GM23338 (cell line): Measurements from ENCODE around the gene LGALS1. TPM values are rescaled to one million over a fixed set of nuclear protein-coding genes. Genes with fewer than 3 reads are reported as not detected.
A peak's percentile ranks its signal among the peaks of the same experiment; 100 is the strongest.

ENCODE experiments used
- ATAC-seq: fragments of 200-7000 bp; cut with Tn5 transposase; 3 replicates; pipeline ENCODE4 v1.9.1; 2020
- DNase-seq: peaks from one replicate; pipeline ENCODE4 v3.0.0-alpha.2; 2015; ENCODE audit warnings: low spot score
- H2AFZ ChIP-seq: fragments of 200-600 bp; sonication (generic); 2 replicates; pipeline ENCODE4 v1.8.0; 2016; ENCODE audit warnings: antibody characterized with exemption, mild to moderate bottlenecking, moderate library complexity
- H3F3A ChIP-seq: fragments of 200-600 bp; sonication (generic); replicated peaks from 2 replicates; pipeline ENCODE4 v1.8.0; 2017; ENCODE audit warnings: antibody characterized with exemption, mixed run types, low read depth
- H3K27ac ChIP-seq: fragments of 200-600 bp; sonication (generic); 2 replicates; pipeline ENCODE4 v1.6.1; 2016; ENCODE audit warnings: low read depth
- H3K27me3 ChIP-seq: fragments of 200-600 bp; sonication (generic); 2 replicates; pipeline ENCODE4 v1.8.0; 2016; ENCODE audit warnings: mild to moderate bottlenecking, mixed run types, moderate library complexity; ENCODE audit not compliant: insufficient read depth
- H3K36me3 ChIP-seq: fragments of 200-600 bp; sonication (generic); 2 replicates; pipeline ENCODE4 v1.8.0; 2016; ENCODE audit warnings: mild to moderate bottlenecking; ENCODE audit not compliant: insufficient read depth
- H3K4me1 ChIP-seq: fragments of 200-600 bp; sonication (generic); 2 replicates; pipeline ENCODE4 v1.8.0; 2016; ENCODE audit warnings: mild to moderate bottlenecking, moderate library complexity; ENCODE audit not compliant: insufficient read depth
- H3K4me2 ChIP-seq: fragments of 200-600 bp; sonication (generic); 2 replicates; pipeline ENCODE4 v1.7.1; 2017; ENCODE audit warnings: mixed run types
- H3K4me3 ChIP-seq: fragments of 200-600 bp; sonication (generic); 2 replicates; pipeline ENCODE4 v1.6.1; 2016; ENCODE audit warnings: mixed run types
- H3K79me2 ChIP-seq: fragments of 200-600 bp; sonication (generic); replicated peaks from 2 replicates; pipeline ENCODE4 v1.8.0; 2017; ENCODE audit warnings: mild to moderate bottlenecking; ENCODE audit not compliant: insufficient read depth
- H3K9me2 ChIP-seq: fragments of 200-600 bp; sonication (generic); 2 replicates; pipeline ENCODE4 v1.8.0; 2017; ENCODE audit not compliant: insufficient read depth
- H4K20me1 ChIP-seq: fragments of 200-600 bp; sonication (generic); replicated peaks from 2 replicates; pipeline ENCODE4 v1.8.0; 2017; ENCODE audit warnings: mild to moderate bottlenecking; ENCODE audit not compliant: insufficient read depth
- H3K27ac Mint-ChIP-seq: 2 replicates; pipeline ENCODE4 v1.8.0; 2020; ENCODE audit warnings: inconsistent platforms, mild to moderate bottlenecking, moderate library complexity, mixed read lengths
- H3K27me3 Mint-ChIP-seq: 3 replicates; pipeline ENCODE4 v1.8.0; 2022; ENCODE audit warnings: low read depth, mild to moderate bottlenecking, moderate library complexity, mixed read lengths, inconsistent platforms; ENCODE audit not compliant: insufficient read depth, poor library complexity
- H3K36me3 Mint-ChIP-seq: 3 replicates; pipeline ENCODE4 v1.8.0; 2021; ENCODE audit warnings: low read depth, mild to moderate bottlenecking, inconsistent platforms, moderate library complexity, mixed read lengths
- H3K4me1 Mint-ChIP-seq: 3 replicates; pipeline ENCODE4 v1.8.0; 2020; ENCODE audit warnings: mild to moderate bottlenecking, inconsistent platforms, mixed read lengths
- H3K4me3 Mint-ChIP-seq: 3 replicates; pipeline ENCODE4 v1.8.0; 2021; ENCODE audit warnings: moderate library complexity, mild to moderate bottlenecking, inconsistent platforms, mixed read lengths
- H3K9me3 Mint-ChIP-seq: 3 replicates; pipeline ENCODE4 v1.8.0; 2020; ENCODE audit warnings: moderate library complexity, mild to moderate bottlenecking, inconsistent platforms, mixed read lengths
- CREB1 ChIP-seq: fragments of 250-450 bp; sonication (Bioruptor Pico); IDR thresholded peaks from 2 replicates; pipeline ENCODE4 v1.5.0; 2020; ENCODE audit warnings: low read depth, mild to moderate bottlenecking, moderate library complexity
- CTCF ChIP-seq, 2 experiments: fragments of 200-600 bp in 1 of 2; sonication (generic) in 1 of 2; conservative IDR thresholded peaks; 2 replicates each; pipeline versions ENCODE4 v1.5.1 to v1.6.1; 2016 to 2017; ENCODE audit warnings: antibody characterized with exemption in 2 of 2, low read depth in 2 of 2, mild to moderate bottlenecking in 2 of 2, moderate library complexity in 1 of 2
- ETS1 ChIP-seq: IDR thresholded peaks from 2 replicates; pipeline ENCODE4 v1.6.1; 2016; ENCODE audit warnings: antibody characterized with exemption
- EZH2 ChIP-seq: fragments of 200-600 bp; sonication (generic); IDR thresholded peaks from one replicate; pipeline ENCODE4 v1.8.0; 2017; ENCODE audit warnings: antibody characterized with exemption, mild to moderate bottlenecking, low read depth; ENCODE audit not compliant: unreplicated experiment
- JUNB ChIP-seq: IDR thresholded peaks from one replicate; pipeline ENCODE4 v1.6.1; 2016; ENCODE audit warnings: antibody characterized with exemption; ENCODE audit not compliant: unreplicated experiment
- POLR2AphosphoS5 ChIP-seq: IDR thresholded peaks from 2 replicates; pipeline ENCODE4 v1.6.1; 2016; ENCODE audit warnings: antibody characterized with exemption, low read depth
- REST ChIP-seq: IDR thresholded peaks from one replicate; pipeline ENCODE4 v1.6.1; 2018; ENCODE audit warnings: antibody characterized with exemption; ENCODE audit not compliant: unreplicated experiment
- ZNF462 ChIP-seq: fragments of 250-450 bp; sonication (Bioruptor Pico); IDR thresholded peaks from 2 replicates; pipeline ENCODE4 v1.5.0; 2020; ENCODE audit warnings: mild to moderate bottlenecking, moderate library complexity
- polyA plus RNA-seq: library from polyadenylated mRNA; unstranded; fragments of >200 nt; fragmentation: Nextera tagmentation; extraction: Ambion mirVana; gene quantifications from 2 replicates; pipeline ENCODE4 v1.2.1, GENCODE V29; 2016
- total RNA-seq: library from RNA; depleted of rRNA; stranded (reverse); fragments of >200 nt; shearing (Covaris generic); gene quantifications from 2 replicates; pipeline ENCODE4 v1.2.3, GENCODE V29; 2014

The LGALS1 gene
- total and polyA plus RNA-seq, 2 experiments from 2014 or later, result 31.2 to 62.5 TPM

GRCh38 chr22:37726241-37726887, 50.9 kb downstream of the LGALS1 start:
- Histone ChIP-seq H3K4me3 (no peak overlapping the region), H3K27me3 (peaks cover 4% of the 10 kb centered on the region; the same call in 1 of the 2 replicates), H3F3A (no peaks in the 10 kb centered on the region), H3K27ac (no peak overlapping the region), H3K4me1 (no peaks in the 10 kb centered on the region), H3K9me2 (no peaks in the 10 kb centered on the region), H3K79me2 (no peaks in the 10 kb centered on the region), H4K20me1 (peaks cover 3% of the 10 kb centered on the region), H2AFZ (no peak overlapping the region), H3K36me3 (no peaks in the 10 kb centered on the region), H3K4me2 (no peak overlapping the region)
- TF ChIP-seq JUNB (no peak), ETS1 (no peak), POLR2AphosphoS5 (no peak)
- no peaks in the 10 kb centered on the region; the same call in 2 of the 3 replicates for H3K4me1 Mint-ChIP-seq
- H3K27me3 Mint-ChIP-seq, result peaks cover 24% of the 10 kb centered on the region
- no peak for DNase-seq
- H3K36me3 Mint-ChIP-seq, result peaks cover 28% of the 10 kb centered on the region
- peak; percentile 37; the same call in 2 of the 3 replicates for ATAC-seq
- no peak overlapping the region for H3K4me3 Mint-ChIP-seq
- peaks cover 7% of the 10 kb centered on the region; the same call in 2 of the 3 replicates for H3K9me3 Mint-ChIP-seq
- no peak overlapping the region for H3K27ac Mint-ChIP-seq

GRCh38 chr22:37728620-37729019, 53.2 kb downstream of the LGALS1 start:
- no peaks in the 10 kb centered on the region for H3K79me2 ChIP-seq
- Mint-ChIP-seq H3K9me3 (peaks cover 3% of the 10 kb centered on the region; the same call in 2 of the 3 replicates), H3K4me1 (no peaks in the 10 kb centered on the region; the same call in 2 of the 3 replicates), H3K27ac (no peak overlapping the region), H3K4me3 (no peak overlapping the region), H3K27me3 (peaks cover 22% of the 10 kb centered on the region), H3K36me3 (peaks cover 16% of the 10 kb centered on the region)
- H3K4me3 ChIP-seq, result no peak overlapping the region
- no peaks in the 10 kb centered on the region for H3K36me3 ChIP-seq
- H2AFZ ChIP-seq, result no peak overlapping the region
- no peak overlapping the region for H3K27ac ChIP-seq
- no peaks in the 10 kb centered on the region for H3F3A ChIP-seq
- no peak overlapping the region for H3K4me2 ChIP-seq
- H3K27me3 ChIP-seq, result peaks cover 20% of the 10 kb centered on the region
- no peak for ATAC-seq
- H3K9me2 ChIP-seq, result no peaks in the 10 kb centered on the region
- H3K4me1 ChIP-seq, result no peaks in the 10 kb centered on the region
- H4K20me1 ChIP-seq, result peaks cover 3% of the 10 kb centered on the region
- DNase-seq, result no peak
- TF ChIP-seq CTCF (conservative IDR thresholded peaks at IDR 0.05; ENCODE audit: low read depth in 2 of 2), result no peak
- TF ChIP-seq ZNF462 (CRISPR knock-in tag), result no peak
- TF ChIP-seq CREB1 (CRISPR knock-in tag), result no peak
- no peak for TF ChIP-seq REST
- TF ChIP-seq EZH2, result no peak
